Activated CD4-positive, alpha-beta T cell treated with anti-CD3 and anti-CD28 coated beads, Interleukin-2, amount 10 ng/mL, durations not matched to agents 7 days and 5 days (primary cell): ENCODE measurements around the gene C3orf22. TPM values are rescaled to one million over a fixed set of nuclear protein-coding genes. Genes with fewer than 3 reads are reported as not detected.

Experiments
- CTCF ChIA-PET: fragments of 350-600 bp; sonication (Branson Sonifier 250); formaldehyde crosslinking; loops from one replicate; lab custom pipeline; 2021; ENCODE audit warnings: antibody characterized with exemption; lab: Charles Lee
- POLR2A ChIA-PET: fragments of 350-600 bp; sonication (Branson Sonifier 250); formaldehyde crosslinking; loops from one replicate; lab custom pipeline; 2021; ENCODE audit warnings: antibody characterized with exemption; lab: Charles Lee
- DNase-seq: peaks from one replicate; pipeline ENCODE4 v3.0.0-alpha.2; 2020
- H3K27ac Mint-ChIP-seq: one replicate; pipeline ENCODE4 v1.8.0; 2021; ENCODE audit warnings: mild to moderate bottlenecking, moderate library complexity, mixed read lengths
- H3K27me3 Mint-ChIP-seq: one replicate; pipeline ENCODE4 v1.8.0; 2021; ENCODE audit warnings: mixed read lengths
- H3K36me3 Mint-ChIP-seq: one replicate; pipeline ENCODE4 v1.8.0; 2021; ENCODE audit warnings: low read depth, mixed read lengths
- H3K4me1 Mint-ChIP-seq: one replicate; pipeline ENCODE4 v1.8.0; 2021; ENCODE audit warnings: mixed read lengths
- H3K4me3 Mint-ChIP-seq: one replicate; pipeline ENCODE4 v1.8.0; 2021; ENCODE audit warnings: mild to moderate bottlenecking, moderate library complexity, mixed read lengths
- H3K9me3 Mint-ChIP-seq: one replicate; pipeline ENCODE4 v1.8.0; 2021; ENCODE audit warnings: mixed read lengths
- total RNA-seq, 2 experiments: library from RNA; stranded (reverse); gene quantifications; one replicate each; pipeline ENCODE4 v1.2.3, GENCODE V29; 2021

Gene C3orf22
- total RNA-seq, 2 experiments from 2014 or later = not detected

- H3K9me3 Mint-ChIP-seq = no peaks in the 10 kb centered on the region
- DNase-seq = no peak
- H3K4me3 Mint-ChIP-seq = no peak overlapping the region
- ChIA-PET CTCF (no interaction called here), POLR2A (no interaction called here)
- H3K27me3 Mint-ChIP-seq = no peaks in the 10 kb centered on the region
- H3K27ac Mint-ChIP-seq = no peak overlapping the region
- H3K4me1 Mint-ChIP-seq = peaks cover 5% of the 10 kb centered on the region
- no peaks in the 10 kb centered on the region for H3K36me3 Mint-ChIP-seq
Measured at GRCh38 chr3:126502656-126503055, 56.1 kb downstream of the C3orf22 start.

- H3K9me3 Mint-ChIP-seq = no peaks in the 10 kb centered on the region
- H3K4me3 Mint-ChIP-seq = no peak overlapping the region
Measured at GRCh38 chr3:126501736-126502135, 57.0 kb downstream of the C3orf22 start.

GRCh38 chr3:126501054-126501453, 57.7 kb downstream of the C3orf22 start:
- ChIA-PET CTCF (no interaction called here), POLR2A (no interaction called here)
- H3K36me3 Mint-ChIP-seq = no peaks in the 10 kb centered on the region
- H3K27ac Mint-ChIP-seq = no peak overlapping the region
- no peak for DNase-seq
- no peaks in the 10 kb centered on the region for H3K27me3 Mint-ChIP-seq
- no peak overlapping the region for H3K4me3 Mint-ChIP-seq
- H3K9me3 Mint-ChIP-seq = no peaks in the 10 kb centered on the region
- peaks cover 10% of the 10 kb centered on the region for H3K4me1 Mint-ChIP-seq

More at GRCh38 chr3:126501736-126502135, 57.0 kb downstream of the C3orf22 start:
- Mint-ChIP-seq H3K4me1 (peaks cover 10% of the 10 kb centered on the region), H3K27me3 (no peaks in the 10 kb centered on the region), H3K27ac (no peak overlapping the region), H3K36me3 (no peaks in the 10 kb centered on the region)
- POLR2A ChIA-PET = no interaction called here
- DNase-seq = no peak
- CTCF ChIA-PET = no interaction called here

GRCh38 chr3:126500016-126500415, 58.7 kb downstream of the C3orf22 start:
- Mint-ChIP-seq H3K9me3 (no peaks in the 10 kb centered on the region), H3K27ac (no peak overlapping the region), H3K27me3 (no peaks in the 10 kb centered on the region), H3K4me3 (no peak overlapping the region), H3K4me1 (peaks cover 10% of the 10 kb centered on the region), H3K36me3 (no peaks in the 10 kb centered on the region)
- no peak for DNase-seq
- CTCF ChIA-PET = no interaction called here
- POLR2A ChIA-PET = no interaction called here

Other genes starting within 250 kb of the C3orf22 start
- gene KLF15, start 201.5 kb downstream of the C3orf22 start, total RNA-seq = not detected
- gene CFAP100, start 164.0 kb downstream of the C3orf22 start, total RNA-seq = not detected
- 10 to 100 TPM; 27.8 to 28.2 TPM for gene ZXDC, start 83.0 kb downstream of the C3orf22 start, total RNA-seq
- not detected for gene UROC1, start 41.2 kb downstream of the C3orf22 start, total RNA-seq
- gene CHST13, start 34.8 kb downstream of the C3orf22 start, total RNA-seq = not detected
- gene TXNRD3, start 96.2 kb upstream of the C3orf22 start, total RNA-seq = 1 to 10 TPM in 1 of 2 experiments, under 1 TPM in 1; 0.94 to 1.3 TPM
- gene CHCHD6, start 145.3 kb upstream of the C3orf22 start, total RNA-seq = 1 to 10 TPM; 5.4 to 7.4 TPM